Right renal cortex interstitium (tissue), 3 donors: ENCODE measurements around the gene NOM1. TPM values are rescaled to one million over a fixed set of nuclear protein-coding genes. Genes with fewer than 3 reads are reported as not detected.

Source experiments
- DNase-seq, 3 donors: peaks; one replicate each; pipeline ENCODE4 v3.0.0-alpha.2; 2013; ENCODE audit warnings: low read depth in 3 of 3, low spot score in 2 of 3
- polyA plus RNA-seq, 3 donors: library from polyadenylated mRNA; unstranded; fragments of 120-200 nt; gene quantifications; one replicate each; pipeline ENCODE4 v1.2.1, GENCODE V29; 2013; ENCODE audit not compliant: insufficient read length in 3 of 3

The NOM1 gene
- polyA plus RNA-seq, 3 donors, result 15.6 to 16.9 (median 16.0) TPM

DNA sequence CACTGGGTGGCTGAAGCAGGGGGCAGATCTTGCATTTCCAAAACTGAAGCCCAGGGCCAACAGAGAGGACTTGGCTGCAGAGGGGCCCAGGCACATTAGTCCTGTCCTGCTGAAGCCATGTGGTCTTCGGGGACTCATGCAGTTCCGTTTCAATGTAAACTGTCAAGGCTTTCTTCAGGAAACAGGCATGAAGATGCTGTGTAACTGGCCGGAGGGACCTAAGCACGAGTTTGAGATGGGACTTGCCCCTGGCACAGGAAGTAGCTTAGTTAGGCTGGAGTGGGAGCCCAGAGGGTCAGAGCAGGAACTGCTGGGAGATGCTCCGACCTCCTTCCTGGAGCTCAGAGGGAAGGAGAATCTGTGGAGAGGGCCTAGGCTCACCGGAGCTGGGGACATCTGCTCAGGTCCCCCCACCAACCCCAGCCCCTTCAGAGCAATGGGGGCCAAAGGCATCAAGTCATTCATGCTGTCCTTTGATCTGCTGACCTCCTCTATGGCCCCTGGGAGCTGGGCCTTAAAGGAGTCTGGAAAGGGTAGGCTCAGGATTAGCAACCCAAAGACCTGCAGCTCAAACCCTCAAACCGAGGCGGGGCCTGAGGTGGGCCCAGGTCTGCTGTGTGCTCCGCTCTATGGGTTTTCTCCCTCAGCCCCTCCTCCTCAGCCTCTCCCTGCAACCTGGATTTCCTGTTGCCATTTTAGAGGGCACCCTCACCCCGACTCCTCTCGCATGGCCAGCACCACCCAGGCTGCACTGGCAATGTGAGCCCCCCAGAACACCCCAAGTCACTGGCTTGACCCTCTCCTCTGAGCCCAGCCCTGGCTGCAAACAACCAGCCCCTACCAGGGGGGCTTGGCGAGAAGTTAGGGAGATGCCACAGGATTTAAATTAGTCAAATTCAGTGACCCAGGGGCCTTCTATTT is 65.4 kb downstream of the NOM1 start:
- no peak for DNase-seq

DNA sequence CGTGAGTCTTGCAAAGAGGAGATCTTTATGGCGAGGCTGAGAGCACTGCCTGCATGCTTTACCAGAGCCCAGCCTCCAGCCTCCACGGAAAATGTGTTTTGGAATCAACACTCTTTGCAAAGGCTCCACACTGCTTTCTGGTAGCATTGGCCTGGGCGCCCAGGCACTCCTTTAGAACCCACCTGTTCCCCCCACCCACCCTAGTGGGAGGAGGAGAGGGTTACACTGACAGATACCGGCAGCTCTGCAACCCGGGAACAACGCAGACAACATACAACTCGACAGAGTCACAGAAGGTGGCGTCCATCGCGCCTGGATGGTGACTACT is 66.5 kb downstream of the NOM1 start:
- DNase-seq, result no peak

DNA sequence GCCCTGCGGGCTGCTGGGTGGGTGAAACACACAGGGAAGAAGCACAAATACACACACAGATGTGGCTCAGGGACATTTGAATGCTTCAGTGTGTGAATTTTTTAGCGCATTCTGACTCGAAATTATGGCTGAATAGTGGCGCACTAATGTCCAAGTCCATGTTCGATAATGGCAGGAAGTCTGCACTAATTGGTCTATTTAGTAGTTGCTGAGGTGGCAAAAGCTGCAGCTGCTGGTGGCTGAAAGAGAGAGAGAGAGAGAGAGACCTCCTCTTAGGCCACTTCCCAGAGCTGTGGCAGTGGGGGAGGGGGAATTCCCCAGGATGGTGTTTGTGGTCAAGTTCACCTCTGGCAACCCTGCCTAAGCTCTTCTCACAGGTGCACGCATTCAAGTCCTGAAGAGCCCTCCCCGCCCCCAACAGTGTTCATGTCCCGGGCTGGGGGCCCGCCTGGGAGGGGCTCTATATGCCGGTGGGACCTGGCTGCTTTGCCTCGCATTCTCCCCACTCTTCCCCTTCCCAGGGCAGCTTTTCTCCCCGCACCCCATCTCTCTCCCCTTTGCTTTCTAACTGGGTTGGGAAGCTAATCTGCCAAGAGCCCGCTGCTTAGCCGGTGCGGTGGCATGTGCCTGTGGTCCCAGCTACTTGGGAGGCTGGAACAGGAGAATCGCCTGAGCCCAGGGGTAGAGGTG is 67.0 kb downstream of the NOM1 start:
- no peak for DNase-seq

DNA sequence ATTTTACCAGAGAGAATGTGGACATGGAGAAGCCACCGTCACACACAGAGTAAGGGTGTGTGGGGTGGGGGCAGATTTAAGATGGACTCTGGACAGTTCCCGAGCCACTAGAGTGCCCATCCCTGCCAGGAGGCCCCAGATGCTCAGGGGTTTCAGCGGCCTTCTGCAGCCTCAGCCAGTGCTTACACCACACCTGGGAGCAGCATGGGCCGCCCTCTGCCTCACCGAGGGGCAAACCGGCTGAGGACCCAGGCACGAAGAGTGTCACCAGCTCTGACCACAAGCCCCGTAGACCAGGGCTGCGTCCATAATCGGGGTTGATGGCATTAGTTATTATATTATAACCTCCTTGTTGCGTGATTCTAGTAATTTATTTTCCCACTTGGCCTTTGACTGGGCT is 67.6 kb downstream of the NOM1 start:
- no peak for DNase-seq

DNA sequence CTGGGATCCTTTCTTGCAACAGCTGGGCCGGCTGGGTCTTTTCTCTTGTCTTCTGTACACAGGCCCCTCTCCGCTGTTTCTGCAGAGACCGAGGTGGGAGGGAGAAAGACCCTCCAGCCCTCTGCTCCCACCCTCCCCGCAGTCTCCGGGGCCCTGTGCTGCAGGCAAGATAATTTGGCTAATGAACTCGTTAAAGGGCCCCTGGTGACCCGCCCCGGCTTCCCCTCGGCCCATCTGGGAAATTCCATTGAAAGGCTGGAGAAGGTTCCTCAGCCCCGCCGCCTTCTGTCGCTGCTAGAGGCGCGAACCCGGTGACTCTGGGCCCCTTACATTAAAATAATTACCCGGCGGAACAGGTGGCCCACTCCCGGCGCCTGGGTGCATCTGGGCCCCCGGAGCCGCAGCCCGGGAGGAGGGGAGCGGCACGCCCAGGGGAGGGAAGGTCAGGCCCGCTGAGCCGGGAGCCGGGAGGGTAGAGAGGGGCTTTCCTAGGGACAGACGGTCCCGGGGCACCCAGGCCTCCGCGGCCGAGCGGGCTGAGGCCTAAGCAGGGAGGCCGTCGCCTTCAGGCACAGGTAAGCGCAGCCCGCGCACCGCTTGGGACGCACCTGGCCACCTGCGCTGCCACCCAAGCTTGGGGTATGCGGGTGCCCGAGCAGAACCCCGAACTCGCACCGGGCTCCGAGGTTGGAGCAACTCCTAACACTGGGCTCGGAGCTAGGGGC is 68.3 kb downstream of the NOM1 start:
- DNase-seq, result no peak

DNA sequence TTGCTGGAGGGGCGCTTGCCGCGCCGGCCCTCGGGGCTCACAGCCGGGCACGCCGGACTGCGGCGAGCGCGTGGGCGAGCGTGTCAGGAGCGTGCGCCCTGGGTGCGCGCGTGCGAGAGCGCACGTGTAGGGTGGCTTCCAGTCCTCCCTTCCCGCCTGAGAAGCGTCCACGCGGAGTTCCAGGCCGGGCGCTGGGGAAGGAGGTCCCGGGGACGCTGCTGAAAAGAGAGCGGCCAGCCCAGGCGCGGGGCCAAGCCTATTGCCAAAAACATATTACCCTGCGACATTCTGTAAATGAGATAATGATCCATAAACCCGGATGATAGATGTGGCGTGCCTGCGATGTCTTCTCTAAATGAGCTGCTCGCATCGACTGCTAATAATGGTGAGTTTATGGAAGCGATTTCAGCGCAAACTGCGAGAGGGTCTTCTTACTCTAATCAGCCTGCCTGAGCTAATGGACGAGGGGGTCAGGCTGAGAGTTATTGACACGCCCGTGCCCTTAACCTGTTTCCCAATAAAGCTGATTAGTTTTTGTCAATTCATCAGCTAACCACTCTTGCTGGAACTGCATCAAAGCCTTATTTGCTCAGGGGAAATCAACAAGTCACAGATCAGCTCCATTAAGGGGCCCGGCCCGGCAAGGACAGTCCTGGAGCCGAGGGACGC is 69.0 kb downstream of the NOM1 start:
- DNase-seq, result no peak

DNA sequence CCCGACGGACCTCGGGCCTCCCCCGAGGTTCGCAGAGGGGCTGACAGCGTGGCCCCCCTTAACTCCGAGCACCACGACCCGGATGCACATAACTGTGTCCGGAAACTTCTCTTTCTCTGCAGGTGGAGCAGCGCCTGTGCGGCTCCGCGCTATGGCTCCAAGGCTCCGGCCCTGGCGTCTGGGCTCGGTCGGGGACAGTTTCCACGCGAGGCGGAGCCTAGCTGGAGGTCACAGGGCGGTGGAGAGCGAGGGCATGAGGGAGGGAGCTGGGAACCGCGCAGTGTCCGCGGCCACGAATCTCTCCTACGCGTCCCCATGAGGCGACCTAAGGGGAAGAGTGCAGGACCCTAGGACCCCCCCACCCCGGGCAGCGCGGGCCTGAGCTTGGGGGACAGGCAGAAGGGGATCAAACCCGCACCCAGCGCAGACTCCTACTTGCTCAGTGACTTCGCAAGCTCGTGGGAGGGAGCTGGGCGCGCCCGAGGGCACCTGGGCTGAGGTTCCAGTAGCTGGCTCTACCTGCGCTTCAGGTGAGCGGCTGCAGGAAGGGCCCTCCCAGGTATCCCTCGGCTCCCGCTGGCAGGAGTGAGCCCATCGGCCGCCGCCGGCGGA is 69.6 kb downstream of the NOM1 start:
- DNase-seq, result no peak

DNA sequence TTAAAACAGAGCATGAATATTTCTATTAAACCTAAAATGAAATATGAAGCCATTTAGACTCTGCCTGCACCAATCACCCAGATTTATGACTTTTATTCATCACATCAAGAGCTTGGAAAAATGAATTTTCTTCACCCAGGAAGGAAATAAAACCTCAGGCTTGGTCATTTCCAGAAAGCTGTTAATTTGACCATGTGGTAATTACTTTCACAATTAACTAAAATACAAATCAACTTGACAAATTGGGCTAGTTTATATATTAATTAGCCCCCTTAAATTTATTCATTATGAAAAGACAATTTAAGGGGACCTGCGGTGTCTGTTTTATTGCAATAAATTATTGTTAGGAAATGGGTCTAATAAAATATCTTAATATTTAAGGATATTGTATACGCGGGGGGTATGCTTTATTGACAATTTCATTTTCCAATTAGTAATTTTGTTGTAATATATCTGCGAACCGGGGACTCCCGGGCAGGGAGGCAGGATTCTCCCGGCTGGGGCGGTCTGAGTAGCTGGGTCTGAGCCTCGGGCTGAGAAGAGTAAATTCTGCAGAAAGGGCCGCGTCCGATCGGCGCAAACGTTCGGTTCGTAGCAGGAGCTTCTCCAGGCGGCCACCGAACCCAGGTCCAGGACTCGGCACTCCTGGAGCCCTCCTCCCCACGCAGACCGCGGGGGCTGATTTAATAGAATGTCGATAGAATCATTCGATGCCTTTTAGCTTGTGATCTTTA is 70.4 kb downstream of the NOM1 start:
- no peak for DNase-seq

DNA sequence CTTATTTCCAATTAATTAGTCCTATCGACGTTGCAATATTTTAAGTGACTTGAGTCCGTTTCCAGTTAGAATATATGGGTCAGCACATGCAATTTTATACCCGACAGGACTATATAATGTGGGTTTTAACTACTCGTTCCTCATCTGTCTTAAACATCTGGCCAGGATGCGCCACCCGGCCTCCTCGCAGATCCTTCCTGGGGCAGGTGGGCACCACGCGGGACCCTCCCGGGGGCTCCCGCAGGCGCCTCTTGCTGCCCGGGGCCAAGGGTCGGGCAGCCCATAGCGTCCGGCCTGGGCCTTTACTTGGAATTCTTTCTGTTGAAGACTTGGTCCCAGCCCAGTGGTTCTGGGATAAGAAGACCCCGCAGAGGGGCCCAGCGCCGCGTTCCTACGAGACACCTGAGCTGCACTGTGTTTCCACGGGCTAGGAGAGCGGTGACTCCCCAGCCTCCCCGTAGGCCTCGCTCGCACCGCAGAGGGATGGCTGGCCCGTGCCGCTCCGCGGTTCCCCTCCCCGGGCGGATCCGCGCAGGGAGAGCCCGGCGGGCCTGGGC is 71.1 kb downstream of the NOM1 start:
- no peak for DNase-seq

DNA sequence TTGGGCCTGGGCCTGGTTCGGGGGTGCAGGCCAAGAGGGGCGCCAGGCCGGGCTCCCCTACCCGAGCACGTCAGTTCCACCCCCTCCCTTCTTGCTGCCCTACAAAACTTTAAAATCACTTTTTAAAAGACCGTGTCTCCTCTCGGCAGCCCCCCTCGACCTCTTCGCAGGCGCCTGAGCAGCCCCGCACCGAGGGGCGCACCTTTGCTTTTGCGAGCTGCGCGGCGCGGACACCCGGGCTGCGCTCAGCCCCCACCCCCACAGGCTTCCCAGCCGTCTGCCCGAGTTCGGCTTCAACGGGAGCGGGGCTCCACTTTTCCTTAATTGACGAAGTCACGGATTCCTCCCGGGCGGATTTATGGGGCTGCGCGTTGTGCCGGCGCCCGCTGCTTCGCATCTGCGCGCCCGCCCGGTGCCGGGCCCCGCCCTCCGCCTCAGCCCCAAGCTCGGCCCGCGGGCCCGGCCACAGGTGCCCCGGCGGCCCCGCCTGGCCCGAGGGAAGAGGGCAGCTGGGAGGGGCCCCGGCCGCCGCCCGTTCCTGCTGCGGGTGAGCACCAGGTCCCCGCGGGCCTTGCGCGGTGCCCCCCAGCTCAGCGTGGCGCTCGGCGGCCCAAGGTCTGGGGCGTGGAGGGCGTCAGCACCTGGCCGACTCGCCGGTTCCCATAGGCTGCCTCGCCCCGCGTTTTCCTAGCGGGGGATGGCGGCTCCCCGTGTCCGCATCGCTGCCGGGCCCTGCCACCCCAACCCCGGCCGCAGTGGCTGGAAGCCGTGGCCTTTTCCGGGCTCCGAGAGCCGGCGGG is 71.8 kb downstream of the NOM1 start:
- no peak for DNase-seq

DNA sequence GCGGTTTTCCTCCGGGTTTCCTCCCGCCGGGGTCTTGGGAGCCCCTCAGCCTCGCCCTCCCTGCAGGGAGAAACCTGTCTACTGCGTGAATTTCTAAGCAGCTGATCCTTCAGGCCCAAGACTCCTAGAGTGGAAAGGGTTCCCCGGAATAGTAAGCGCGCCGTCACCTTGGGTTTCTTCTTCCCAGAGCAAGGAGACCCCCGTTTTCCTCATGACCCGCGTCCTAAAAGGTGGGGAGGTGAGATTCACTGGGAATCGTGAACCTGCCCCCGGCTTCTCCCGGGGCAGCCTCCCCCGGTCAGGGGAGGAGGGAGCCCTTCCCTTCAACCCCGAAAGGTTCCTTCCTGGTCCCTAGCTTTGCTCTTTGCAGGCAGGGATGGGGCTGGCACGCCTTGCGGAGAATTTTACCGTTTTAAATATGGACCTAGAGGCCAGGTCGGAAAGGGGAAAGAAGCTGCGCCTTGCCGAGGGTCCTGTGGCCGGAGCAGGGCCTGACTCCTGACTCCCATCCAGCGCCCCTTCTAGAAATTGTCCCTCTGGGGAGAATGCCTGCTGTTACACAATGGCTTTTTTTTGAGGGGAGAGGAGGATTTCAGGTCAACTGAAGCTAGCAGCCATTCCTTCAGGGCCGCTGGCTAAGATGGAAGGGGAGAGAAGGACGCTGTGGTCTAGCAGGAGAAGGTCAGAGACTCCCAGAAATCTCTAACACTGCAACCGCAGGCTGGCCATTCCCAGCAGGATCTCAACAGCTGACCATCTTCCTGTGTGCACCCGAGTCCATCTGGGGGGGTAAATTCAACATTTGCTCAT is 72.6 kb downstream of the NOM1 start:
- no peak for DNase-seq

Other genes with a start within 250 kb of the NOM1 start
- gene LMBR1, start 56.5 kb upstream of the NOM1 start, polyA plus RNA-seq, result 10 to 100 TPM; 44.7 to 51.4 (median 44.8) TPM
- under 1 TPM in 1 of 3 donors, not detected in 2; 0.10 TPM for gene MNX1, start 61.0 kb downstream of the NOM1 start, polyA plus RNA-seq
- 10 to 100 TPM; 39.7 to 40.5 (median 39.8) TPM for gene UBE3C, start 189.2 kb downstream of the NOM1 start, polyA plus RNA-seq